Breast epithelium (tissue), 3 donors: Measurements from ENCODE around the gene CNOT1.

Experiments
- POLR2A ChIP-seq: fragments of 450-650 bp; IDR thresholded peaks from one replicate; pipeline ENCODE4 v1.6.1; 2016; ENCODE audit warnings: antibody characterized with exemption, mild to moderate bottlenecking, moderate library complexity
- POLR2AphosphoS5 ChIP-seq, 3 donors: sonication (generic); formaldehyde crosslinking; IDR thresholded peaks; one replicate each; pipeline ENCODE4 v1.6.1; 2017; ENCODE audit warnings: antibody characterized with exemption in 3 of 3
- TF ChIP-seq, protein P1 (sequence below), 3 donors: fragments of 450-650 bp; IDR thresholded peaks; one replicate each; pipeline ENCODE4 v1.5.1; 2016 to 2017; ENCODE audit warnings: antibody characterized with exemption in 3 of 3, mild to moderate bottlenecking in 3 of 3, moderate library complexity in 3 of 3

DNA sequence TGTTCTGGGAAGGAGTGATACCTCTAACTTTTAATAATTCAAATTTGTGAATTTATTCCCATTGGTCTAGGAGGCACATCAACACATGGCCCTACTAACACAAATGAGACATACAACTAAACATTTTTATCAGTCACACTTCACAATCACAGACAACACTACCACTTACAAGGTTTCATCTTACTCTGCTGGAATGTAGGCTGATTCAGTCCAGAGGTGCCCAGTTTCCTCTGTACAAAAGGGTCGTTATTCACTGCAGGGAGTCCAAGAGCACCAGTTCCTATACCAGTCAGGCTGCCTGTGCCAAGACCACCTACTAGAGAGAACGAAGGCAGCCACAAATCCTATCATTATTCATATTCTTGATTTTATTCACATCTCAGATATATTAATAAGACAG, 72.9 kb downstream of the CNOT1 start:
- no peak for TF ChIP-seq POLR2A
- TF ChIP-seq, protein P1, sequence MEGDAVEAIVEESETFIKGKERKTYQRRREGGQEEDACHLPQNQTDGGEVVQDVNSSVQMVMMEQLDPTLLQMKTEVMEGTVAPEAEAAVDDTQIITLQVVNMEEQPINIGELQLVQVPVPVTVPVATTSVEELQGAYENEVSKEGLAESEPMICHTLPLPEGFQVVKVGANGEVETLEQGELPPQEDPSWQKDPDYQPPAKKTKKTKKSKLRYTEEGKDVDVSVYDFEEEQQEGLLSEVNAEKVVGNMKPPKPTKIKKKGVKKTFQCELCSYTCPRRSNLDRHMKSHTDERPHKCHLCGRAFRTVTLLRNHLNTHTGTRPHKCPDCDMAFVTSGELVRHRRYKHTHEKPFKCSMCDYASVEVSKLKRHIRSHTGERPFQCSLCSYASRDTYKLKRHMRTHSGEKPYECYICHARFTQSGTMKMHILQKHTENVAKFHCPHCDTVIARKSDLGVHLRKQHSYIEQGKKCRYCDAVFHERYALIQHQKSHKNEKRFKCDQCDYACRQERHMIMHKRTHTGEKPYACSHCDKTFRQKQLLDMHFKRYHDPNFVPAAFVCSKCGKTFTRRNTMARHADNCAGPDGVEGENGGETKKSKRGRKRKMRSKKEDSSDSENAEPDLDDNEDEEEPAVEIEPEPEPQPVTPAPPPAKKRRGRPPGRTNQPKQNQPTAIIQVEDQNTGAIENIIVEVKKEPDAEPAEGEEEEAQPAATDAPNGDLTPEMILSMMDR (IDR thresholded peaks at IDR 0.05): no peak
- TF ChIP-seq POLR2AphosphoS5 (IDR thresholded peaks at IDR 0.05): no peak
